Thyroid gland (tissue), 4 donors: ENCODE data around the gene DCDC1.

Experiments
- POLR2A ChIP-seq, 2 donors: fragments of 450-650 bp; IDR thresholded peaks; one replicate each; pipeline ENCODE4 v1.6.1; 2017; ENCODE audit warnings: antibody characterized with exemption in 2 of 2, mild to moderate bottlenecking in 2 of 2, moderate library complexity in 1 of 2
- TF ChIP-seq, protein P1 (sequence below), 6 experiments: fragments of 200-600 bp in 3 of 6; fragments of 450-650 bp in 3 of 6; sonication (generic) in 3 of 6; IDR thresholded peaks; one replicate each; pipeline ENCODE4 v1.5.1; 2016 to 2019; ENCODE audit warnings: antibody characterized with exemption in 6 of 6, mild to moderate bottlenecking in 2 of 6, inconsistent platforms in 1 of 6, moderate library complexity in 1 of 6

- TF ChIP-seq, protein P1, sequence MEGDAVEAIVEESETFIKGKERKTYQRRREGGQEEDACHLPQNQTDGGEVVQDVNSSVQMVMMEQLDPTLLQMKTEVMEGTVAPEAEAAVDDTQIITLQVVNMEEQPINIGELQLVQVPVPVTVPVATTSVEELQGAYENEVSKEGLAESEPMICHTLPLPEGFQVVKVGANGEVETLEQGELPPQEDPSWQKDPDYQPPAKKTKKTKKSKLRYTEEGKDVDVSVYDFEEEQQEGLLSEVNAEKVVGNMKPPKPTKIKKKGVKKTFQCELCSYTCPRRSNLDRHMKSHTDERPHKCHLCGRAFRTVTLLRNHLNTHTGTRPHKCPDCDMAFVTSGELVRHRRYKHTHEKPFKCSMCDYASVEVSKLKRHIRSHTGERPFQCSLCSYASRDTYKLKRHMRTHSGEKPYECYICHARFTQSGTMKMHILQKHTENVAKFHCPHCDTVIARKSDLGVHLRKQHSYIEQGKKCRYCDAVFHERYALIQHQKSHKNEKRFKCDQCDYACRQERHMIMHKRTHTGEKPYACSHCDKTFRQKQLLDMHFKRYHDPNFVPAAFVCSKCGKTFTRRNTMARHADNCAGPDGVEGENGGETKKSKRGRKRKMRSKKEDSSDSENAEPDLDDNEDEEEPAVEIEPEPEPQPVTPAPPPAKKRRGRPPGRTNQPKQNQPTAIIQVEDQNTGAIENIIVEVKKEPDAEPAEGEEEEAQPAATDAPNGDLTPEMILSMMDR (IDR thresholded peaks at IDR 0.05), result no peak
- TF ChIP-seq POLR2A (IDR thresholded peaks at IDR 0.05), result no peak
These were observed 65.8 kb downstream of the DCDC1 start for GRCh38 chr11:31303644-31304180.
